GM21786 (cell line): ENCODE results near the gene AKAP14.
"Not testable (repeated sequence)": the region's sequence is repeated elsewhere in the genome, so short reads cannot be mapped to it uniquely, and the experiment has no call there.

Source experiments
- ATAC-seq: cut with Tn5 transposase; IDR thresholded peaks from one replicate; pipeline ENCODE4 v1.9.1; 2021; ENCODE audit not compliant: unreplicated experiment

The AKAP14 gene

GRCh38 chrX:119919835-119920585 is 24.3 kb downstream of the AKAP14 start:
- ATAC-seq = no peak

GRCh38 chrX:119922391-119922790 is 26.7 kb downstream of the AKAP14 start:
- ATAC-seq = not testable (repeated sequence)

GRCh38 chrX:119935215-119935874 is 39.7 kb downstream of the AKAP14 start:
- ATAC-seq = no peak

- ATAC-seq = no peak
These were observed 45.6 kb downstream of the AKAP14 start for GRCh38 chrX:119941336-119941735.

- ATAC-seq = no peak
These were observed 46.6 kb downstream of the AKAP14 start for GRCh38 chrX:119942173-119942819.

GRCh38 chrX:119942831-119943184 is 47.1 kb downstream of the AKAP14 start:
- peak; percentile 2 for ATAC-seq

- ATAC-seq = peak; percentile 79
These were observed 47.7 kb downstream of the AKAP14 start, which contains the start of gene NKAP for GRCh38 chrX:119943185-119943988. TSS of gene NKAP (minus strand) at chrX:119943751. CDS start at chrX:119943605, 146 bp downstream.

GRCh38 chrX:119945481-119945880 is 49.8 kb downstream of the AKAP14 start:
- ATAC-seq = no peak

GRCh38 chrX:119948381-119948780 is 52.7 kb downstream of the AKAP14 start:
- no peak for ATAC-seq

GRCh38 chrX:119954374-119954773 is 58.7 kb downstream of the AKAP14 start:
- no peak for ATAC-seq

- not testable (repeated sequence) for ATAC-seq
These were observed 60.3 kb downstream of the AKAP14 start for GRCh38 chrX:119955807-119956570.

GRCh38 chrX:119960625-119961024 is 64.9 kb downstream of the AKAP14 start:
- no peak for ATAC-seq

GRCh38 chrX:119966837-119967236 is 71.1 kb downstream of the AKAP14 start:
- not testable (repeated sequence) for ATAC-seq
